HG03025 (cell line): ENCODE results near the gene ANO5.
A peak's percentile ranks its signal among the peaks of the same experiment; 100 is the strongest.
"Not testable (repeated sequence)": the region's sequence is repeated elsewhere in the genome, so short reads cannot be mapped to it uniquely, and the experiment has no call there.

Experiments used
- ATAC-seq: cut with Tn5 transposase; IDR thresholded peaks from one replicate; pipeline ENCODE4 v1.9.1; 2021; ENCODE audit warnings: mild to moderate bottlenecking, moderate library complexity; ENCODE audit not compliant: unreplicated experiment, low FRiP score

ANO5 gene

GRCh38 chr11:22199243-22199642, 6.4 kb downstream of the ANO5 start:
- ATAC-seq = no peak

GRCh38 chr11:22203281-22203680, 10.4 kb downstream of the ANO5 start:
- ATAC-seq = no peak

DNA sequence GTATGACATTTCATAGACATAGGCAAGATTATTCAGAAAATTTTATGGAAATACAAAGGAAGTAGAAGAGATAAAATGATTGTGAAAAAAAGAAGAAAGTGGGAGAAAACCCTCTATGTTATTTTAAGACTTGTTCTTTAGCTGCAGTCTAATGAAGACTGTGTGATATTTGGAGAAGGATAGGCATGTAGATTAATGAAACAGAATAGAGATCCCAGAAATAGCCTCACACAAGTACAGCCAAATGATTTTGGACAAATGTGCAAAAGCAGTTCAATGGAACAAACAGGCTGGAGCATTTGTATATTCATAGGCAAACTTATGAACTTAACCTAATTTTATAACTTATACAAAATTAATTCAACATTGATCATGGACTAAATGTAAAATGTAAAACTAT, 14.3 kb downstream of the ANO5 start:
- no peak for ATAC-seq

DNA sequence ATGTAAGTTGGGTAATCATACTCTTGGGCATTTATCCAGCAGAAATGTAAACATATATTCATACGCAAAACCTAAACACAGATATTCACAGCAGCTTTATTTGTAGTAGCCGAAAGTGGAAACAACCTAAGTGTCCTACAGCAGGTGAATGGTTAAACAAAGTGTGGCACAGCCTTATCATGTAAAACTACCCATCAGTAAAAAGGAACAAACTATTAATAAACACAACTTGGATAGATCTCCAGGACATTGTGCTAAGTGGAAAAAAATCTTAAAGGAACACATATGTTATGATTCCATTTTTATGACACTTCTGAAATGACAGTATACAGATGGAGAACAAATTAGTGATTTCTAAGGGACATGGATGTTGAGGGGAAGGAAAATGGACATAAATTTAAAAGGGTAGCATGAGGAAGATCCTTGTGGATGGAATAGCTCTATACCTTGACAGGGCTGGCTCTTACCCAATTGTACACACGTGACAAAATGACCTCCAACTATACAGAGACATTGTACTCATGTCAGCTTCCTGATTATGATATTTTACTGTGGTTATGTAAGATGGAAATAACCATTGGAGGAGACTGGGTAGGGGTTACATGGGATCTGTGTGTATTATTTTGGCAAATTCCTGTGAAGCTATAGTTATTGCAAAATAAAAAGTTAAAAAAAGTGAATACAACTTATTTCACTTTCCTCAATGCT, 15.4 kb downstream of the ANO5 start:
- ATAC-seq = no peak

DNA sequence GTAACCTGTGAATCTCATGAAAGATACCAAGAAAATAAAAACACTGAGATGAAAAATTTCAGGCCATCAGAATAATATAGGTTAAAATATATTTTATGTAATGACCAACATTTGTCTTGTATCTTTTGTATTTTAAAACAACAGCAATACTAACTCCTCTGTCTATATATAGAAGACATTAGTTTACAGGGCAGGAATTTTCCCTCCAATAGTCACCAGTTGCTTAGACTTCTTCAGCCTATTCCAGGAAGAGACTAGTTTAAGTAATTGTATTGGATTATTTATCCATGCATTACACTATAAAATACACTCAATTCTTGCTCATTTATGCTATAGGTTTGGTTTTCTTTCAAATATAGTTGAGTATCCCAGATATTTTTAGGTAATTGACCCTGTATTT, 24.1 kb downstream of the ANO5 start:
- ATAC-seq = no peak

DNA sequence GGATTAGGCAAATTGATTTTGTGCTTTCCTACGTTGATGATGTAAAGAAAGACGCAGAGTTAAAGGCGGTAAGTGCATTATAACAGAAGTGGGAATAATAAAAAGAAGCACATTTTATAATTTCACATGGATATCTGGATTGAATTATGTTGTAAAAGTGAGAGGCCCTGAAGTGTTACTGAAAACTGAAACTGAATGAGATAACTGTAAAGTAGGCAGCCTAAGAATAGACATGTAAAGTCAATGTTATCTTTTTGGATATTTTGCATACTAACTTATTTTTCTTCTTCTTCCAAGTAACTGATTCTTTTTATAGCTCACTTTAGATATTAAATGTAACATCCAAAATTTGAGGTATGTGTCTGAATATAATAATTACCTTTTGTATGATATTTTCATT, 28.3 kb downstream of the ANO5 start:
- no peak for ATAC-seq

DNA sequence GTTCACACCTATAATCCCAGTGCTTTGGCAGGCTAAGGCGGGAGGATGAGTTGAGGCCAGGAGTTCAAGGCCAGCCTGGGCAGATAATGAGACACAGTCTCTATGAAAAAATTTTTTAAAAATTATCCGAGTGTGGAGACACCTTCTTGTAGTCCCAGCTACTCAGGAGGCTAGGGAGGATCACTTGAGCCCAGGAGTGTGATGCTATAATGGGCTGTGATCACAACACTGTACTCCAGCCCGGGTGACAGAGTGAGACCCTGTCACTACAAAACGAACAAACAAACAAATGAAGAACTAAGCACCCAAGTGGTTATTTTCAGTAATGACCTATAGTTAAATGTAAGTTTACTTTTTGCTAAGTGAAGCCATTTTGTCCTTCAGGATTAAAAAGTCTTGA, 32.3 kb downstream of the ANO5 start:
- ATAC-seq = no peak

DNA sequence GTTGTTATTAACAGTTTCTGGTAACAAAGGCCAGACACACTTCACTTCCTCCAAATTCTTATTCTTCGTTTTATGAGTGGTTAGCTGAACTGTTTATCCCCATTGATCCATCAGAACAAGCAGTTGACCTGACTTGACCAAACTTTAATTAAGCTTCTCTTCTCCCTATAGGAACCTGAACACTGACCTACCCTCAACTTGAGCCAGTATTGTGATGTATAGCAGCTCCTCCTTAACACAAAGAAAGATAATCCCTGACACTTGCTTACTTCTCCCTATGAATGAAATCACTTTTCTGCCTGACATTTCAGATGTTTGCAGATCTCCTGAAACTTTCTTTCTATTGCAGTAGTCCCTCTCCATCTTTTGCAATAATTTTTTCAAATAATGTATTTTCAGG, 41.9 kb downstream of the ANO5 start:
- ATAC-seq = no peak

- peak; percentile 87 for ATAC-seq
Observed at GRCh38 chr11:22244986-22245592, 52.2 kb downstream of the ANO5 start.

- no peak for ATAC-seq
Observed at GRCh38 chr11:22246992-22247391, 54.1 kb downstream of the ANO5 start.

GRCh38 chr11:22249871-22250270, 57.0 kb downstream of the ANO5 start:
- ATAC-seq = no peak

- no peak for ATAC-seq
Observed at GRCh38 chr11:22256876-22257275, 64.0 kb downstream of the ANO5 start.

DNA sequence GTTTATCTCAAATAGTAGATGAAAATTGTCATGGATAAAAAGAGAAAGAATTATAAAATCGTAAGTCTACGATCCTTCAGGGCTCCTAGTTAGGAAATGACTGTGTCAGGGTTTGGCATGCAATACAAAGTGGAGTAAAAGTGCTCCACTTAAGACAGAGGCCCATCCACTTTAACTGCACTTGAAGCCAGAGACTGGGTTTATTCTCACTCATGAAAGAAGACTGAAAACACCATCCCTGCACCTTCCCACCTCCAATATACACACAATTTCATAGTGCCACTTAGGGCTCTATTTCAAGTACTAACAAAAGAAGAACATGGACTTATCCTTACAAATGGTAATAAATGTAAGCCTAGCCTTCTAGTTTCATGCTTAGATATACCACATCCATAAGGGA, 70.7 kb downstream of the ANO5 start:
- no peak for ATAC-seq

DNA sequence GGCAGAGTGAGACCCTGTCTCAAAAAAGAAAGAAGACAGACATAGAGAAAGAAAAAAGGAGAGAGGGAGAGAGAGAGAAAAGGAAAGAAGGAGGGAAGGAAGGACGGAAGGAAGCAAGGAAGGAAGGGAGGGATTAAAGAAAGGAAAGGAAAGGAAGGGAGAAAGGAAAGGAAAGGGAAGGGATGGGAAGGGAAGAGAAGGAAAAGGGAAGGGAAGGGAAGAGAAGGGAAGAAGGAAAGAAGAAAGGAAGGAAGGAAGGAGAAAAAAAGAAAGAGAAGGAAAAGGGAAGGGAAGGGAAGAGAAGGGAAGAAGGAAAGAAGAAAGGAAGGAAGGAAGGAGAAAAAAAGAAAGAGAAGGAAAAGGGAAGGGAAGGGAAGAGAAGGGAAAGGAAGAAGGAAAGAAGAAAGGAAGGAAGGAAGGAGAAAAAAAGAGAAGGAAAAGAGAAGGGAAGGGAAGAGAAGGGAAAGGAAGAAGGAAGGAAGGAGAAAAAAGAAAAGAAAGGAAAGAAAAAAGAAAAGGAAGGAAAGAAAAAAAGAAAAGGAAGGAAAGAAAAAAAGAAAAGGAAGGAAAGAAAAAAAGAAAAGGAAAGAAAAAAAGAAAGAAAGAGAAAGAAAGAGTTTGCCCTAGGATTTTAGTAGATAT, 76.2 kb downstream of the ANO5 start:
- not testable (repeated sequence) for ATAC-seq

GRCh38 chr11:22273781-22274180, 80.9 kb downstream of the ANO5 start:
- ATAC-seq = no peak

GRCh38 chr11:22275600-22275999, 82.7 kb downstream of the ANO5 start:
- no peak for ATAC-seq

- ATAC-seq = no peak
Observed at GRCh38 chr11:22276535-22276934, 83.7 kb downstream of the ANO5 start.

GRCh38 chr11:22284991-22285390, 92.1 kb downstream of the ANO5 start:
- ATAC-seq = not testable (repeated sequence)

DNA sequence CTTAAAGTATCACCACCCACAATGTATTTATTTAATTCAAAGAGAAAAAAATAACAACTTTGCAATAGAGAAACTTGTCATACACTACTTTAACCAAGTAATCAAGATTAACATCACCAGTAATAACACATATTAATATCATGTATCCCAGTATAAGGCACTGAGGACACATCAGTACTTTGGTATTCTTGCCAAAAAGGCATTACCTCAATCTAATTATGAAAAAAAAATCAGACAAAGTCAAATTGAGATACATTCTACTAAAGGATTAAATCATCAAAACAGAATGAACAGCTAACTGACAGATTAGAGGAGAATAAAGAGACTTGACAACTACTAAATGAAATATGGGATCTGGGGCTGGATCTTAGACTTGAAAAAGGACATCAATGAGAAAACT, 109.5 kb downstream of the ANO5 start:
- ATAC-seq = no peak

DNA sequence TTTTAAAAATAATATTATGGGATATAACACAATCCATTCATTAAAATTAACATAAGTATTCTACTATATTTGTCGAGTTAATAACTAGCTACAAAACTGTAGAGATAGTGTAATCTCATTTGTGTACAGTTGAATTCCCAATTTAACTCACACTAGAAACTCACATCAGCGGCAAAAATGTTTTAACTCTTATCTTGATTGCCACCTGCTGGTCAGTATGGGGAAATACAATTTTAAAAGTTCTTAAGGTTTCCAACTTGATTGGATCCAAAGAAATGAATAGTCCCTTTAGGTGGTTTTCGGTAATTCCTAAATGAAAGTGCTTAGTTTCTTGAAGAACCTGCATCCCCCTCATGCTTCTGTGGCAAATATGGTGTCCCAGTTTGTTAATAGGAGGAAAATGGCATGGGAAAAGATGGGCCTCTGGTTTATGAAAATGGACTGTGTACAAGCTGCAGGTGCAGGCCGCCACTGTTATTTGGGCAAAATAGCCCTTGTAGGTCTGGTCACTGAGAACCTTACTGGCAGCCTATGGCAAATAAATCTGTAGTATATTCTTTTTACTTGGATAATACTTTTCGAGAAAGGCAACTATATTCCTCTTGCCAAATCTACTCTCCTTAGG, 111.6 kb downstream of the ANO5 start:
- no peak for ATAC-seq

DNA sequence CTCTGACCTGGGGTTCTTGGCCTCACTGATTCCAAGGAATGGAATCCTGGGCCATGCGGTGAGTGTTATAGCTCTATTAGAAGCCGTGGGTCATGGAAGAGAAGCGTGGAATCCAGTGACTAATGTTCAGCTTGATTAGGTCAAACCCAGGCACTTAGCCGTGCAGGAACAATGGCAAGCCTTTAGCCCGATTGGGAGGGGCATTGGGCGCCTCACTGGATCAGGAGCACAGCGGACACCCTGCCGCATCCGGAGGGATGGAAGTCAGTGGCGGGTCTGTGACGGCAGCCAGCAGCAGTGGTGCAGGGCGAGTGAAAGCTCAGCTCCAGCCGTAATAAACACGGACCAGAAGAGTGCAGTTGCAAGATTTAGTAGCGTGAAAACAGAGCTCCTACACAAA, 124.8 kb downstream of the ANO5 start:
- ATAC-seq = no peak

DNA sequence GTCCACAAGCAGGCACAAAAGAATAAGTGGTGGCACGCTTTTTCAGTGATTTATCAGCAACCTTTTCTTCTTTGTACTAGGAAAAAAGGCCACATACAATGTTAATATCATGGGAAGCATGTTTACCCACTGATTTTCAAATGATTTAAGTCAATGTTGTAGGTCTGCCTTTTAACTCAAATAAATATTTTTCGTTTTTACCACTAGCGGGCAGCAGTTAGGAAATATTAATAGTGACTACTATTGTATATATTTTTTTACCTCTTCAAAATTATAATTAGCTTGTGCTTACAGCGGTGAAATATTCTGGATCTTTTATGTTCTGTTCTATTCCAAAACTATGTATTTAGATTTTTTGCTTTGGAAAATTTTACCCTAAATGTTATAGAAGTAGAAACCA, 138.9 kb downstream of the ANO5 start:
- ATAC-seq = no peak
